HG03378 (cell line): ENCODE data around the gene RABL3.
"Not testable (repeated sequence)": the region's sequence is repeated elsewhere in the genome, so short reads cannot be mapped to it uniquely, and the experiment has no call there.

Source experiments
- ATAC-seq: cut with Tn5 transposase; IDR thresholded peaks from one replicate; pipeline ENCODE4 v1.9.1; 2021; ENCODE audit warnings: mild to moderate bottlenecking, moderate library complexity; ENCODE audit not compliant: unreplicated experiment

The RABL3 gene

GRCh38 chr3:120749843-120750242 lies 7.5 kb upstream of the RABL3 start:
- no peak for ATAC-seq

- no peak for ATAC-seq
Measured at GRCh38 chr3:120745466-120745865, 3.1 kb upstream of the RABL3 start.

- no peak for ATAC-seq
Measured at GRCh38 chr3:120743556-120744195, 1.4 kb upstream of the RABL3 start.

GRCh38 chr3:120742849-120743365 lies 591 bp upstream of the RABL3 start:
- ATAC-seq: peak; percentile 5

GRCh38 chr3:120741837-120742197 lies 499 bp downstream of the RABL3 start:
- peak; percentile 18 for ATAC-seq

GRCh38 chr3:120741320-120741719 lies 996 bp downstream of the RABL3 start:
- ATAC-seq: no peak

- not testable (repeated sequence) for ATAC-seq
Measured at GRCh38 chr3:120738006-120738405, 4.3 kb downstream of the RABL3 start.

GRCh38 chr3:120730576-120731542 lies 11.5 kb downstream of the RABL3 start:
- ATAC-seq: no peak

- ATAC-seq: no peak
Measured at GRCh38 chr3:120726791-120727190, 15.5 kb downstream of the RABL3 start.

- not testable (repeated sequence) for ATAC-seq
Measured at GRCh38 chr3:120719167-120719834, 23.0 kb downstream of the RABL3 start.

GRCh38 chr3:120713262-120713661 lies 29.1 kb downstream of the RABL3 start:
- no peak for ATAC-seq

- no peak for ATAC-seq
Measured at GRCh38 chr3:120710369-120710768, 31.9 kb downstream of the RABL3 start.

GRCh38 chr3:120708408-120708807 lies 33.9 kb downstream of the RABL3 start:
- ATAC-seq: peak; percentile 81

- ATAC-seq: no peak
Measured at GRCh38 chr3:120706950-120707349, 35.4 kb downstream of the RABL3 start.

GRCh38 chr3:120705884-120706582 lies 36.3 kb downstream of the RABL3 start:
- ATAC-seq: no peak

- no peak for ATAC-seq
Measured at GRCh38 chr3:120699333-120699732, 43.0 kb downstream of the RABL3 start.

GRCh38 chr3:120693439-120694171 lies 48.7 kb downstream of the RABL3 start:
- no peak for ATAC-seq

GRCh38 chr3:120689395-120689794 lies 52.9 kb downstream of the RABL3 start:
- ATAC-seq: no peak

- ATAC-seq: peak; percentile 98
Measured at GRCh38 chr3:120688121-120688520, 54.2 kb downstream of the RABL3 start.

- no peak for ATAC-seq
Measured at GRCh38 chr3:120685411-120685810, 56.9 kb downstream of the RABL3 start.
